Left ventricle myocardium inferior (tissue), 1 donor: ENCODE data around the gene CDC42BPB. TPM values are rescaled to one million over a fixed set of nuclear protein-coding genes. Genes with fewer than 3 reads are reported as not detected.

Source experiments
- DNase-seq: peaks from one replicate; pipeline ENCODE4 v3.0.0-alpha.2; 2020
- H3K27ac ChIP-seq: fragments of 200-600 bp; replicated peaks from 2 replicates; pipeline ENCODE4 v1.8.0; 2021
- H3K27me3 ChIP-seq: fragments of 200-600 bp; 2 replicates; pipeline ENCODE4 v1.8.0; 2021; ENCODE audit warnings: low read depth
- H3K36me3 ChIP-seq: fragments of 200-600 bp; 2 replicates; pipeline ENCODE4 v1.8.0; 2021
- H3K4me1 ChIP-seq: fragments of 200-600 bp; 2 replicates; pipeline ENCODE4 v1.8.0; 2021
- H3K4me3 ChIP-seq: fragments of 200-600 bp; 2 replicates; pipeline ENCODE4 v1.8.0; 2021; ENCODE audit warnings: mild to moderate bottlenecking, moderate library complexity
- H3K9me3 ChIP-seq: fragments of 200-600 bp; replicated peaks from 2 replicates; pipeline ENCODE4 v1.8.0; 2021
- intact Hi-C: fragments of 100-400 bp; cut with micrococcal nuclease; formaldehyde crosslinking; loops from one replicate; pipeline ENCODE4 v1.11.0; 2022
- long read RNA-seq: library from polyadenylated mRNA; unstranded; transcript quantifications from one replicate; pipeline ENCODE4 v2.0.0, GENCODE V29; 2021
- total RNA-seq: library from RNA; stranded (reverse); fragmentation: NEBNext Ultra II Directional; extraction: Animal tissue kit (Norgen Biotek cat#: 25700); gene quantifications from one replicate; pipeline ENCODE4 v1.2.1, GENCODE V29; 2021
- TF ChIP-seq, protein P1 (sequence below): fragments of 200-600 bp; IDR thresholded peaks from 2 replicates; pipeline ENCODE4 v1.8.0; 2021; ENCODE audit warnings: antibody characterized with exemption, mild to moderate bottlenecking, borderline replicate concordance
- donor health status: DM: no; HTN: yes; CAD: no; lungs with severe emphysema.

CDC42BPB gene, protein sequence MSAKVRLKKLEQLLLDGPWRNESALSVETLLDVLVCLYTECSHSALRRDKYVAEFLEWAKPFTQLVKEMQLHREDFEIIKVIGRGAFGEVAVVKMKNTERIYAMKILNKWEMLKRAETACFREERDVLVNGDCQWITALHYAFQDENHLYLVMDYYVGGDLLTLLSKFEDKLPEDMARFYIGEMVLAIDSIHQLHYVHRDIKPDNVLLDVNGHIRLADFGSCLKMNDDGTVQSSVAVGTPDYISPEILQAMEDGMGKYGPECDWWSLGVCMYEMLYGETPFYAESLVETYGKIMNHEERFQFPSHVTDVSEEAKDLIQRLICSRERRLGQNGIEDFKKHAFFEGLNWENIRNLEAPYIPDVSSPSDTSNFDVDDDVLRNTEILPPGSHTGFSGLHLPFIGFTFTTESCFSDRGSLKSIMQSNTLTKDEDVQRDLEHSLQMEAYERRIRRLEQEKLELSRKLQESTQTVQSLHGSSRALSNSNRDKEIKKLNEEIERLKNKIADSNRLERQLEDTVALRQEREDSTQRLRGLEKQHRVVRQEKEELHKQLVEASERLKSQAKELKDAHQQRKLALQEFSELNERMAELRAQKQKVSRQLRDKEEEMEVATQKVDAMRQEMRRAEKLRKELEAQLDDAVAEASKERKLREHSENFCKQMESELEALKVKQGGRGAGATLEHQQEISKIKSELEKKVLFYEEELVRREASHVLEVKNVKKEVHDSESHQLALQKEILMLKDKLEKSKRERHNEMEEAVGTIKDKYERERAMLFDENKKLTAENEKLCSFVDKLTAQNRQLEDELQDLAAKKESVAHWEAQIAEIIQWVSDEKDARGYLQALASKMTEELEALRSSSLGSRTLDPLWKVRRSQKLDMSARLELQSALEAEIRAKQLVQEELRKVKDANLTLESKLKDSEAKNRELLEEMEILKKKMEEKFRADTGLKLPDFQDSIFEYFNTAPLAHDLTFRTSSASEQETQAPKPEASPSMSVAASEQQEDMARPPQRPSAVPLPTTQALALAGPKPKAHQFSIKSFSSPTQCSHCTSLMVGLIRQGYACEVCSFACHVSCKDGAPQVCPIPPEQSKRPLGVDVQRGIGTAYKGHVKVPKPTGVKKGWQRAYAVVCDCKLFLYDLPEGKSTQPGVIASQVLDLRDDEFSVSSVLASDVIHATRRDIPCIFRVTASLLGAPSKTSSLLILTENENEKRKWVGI (N-terminal part only)
- 67.1 TPM for total RNA-seq
- long read RNA-seq, partial matches to known transcripts: 3 of 6 reads
- long read RNA-seq, other reads (novel, unspliced or antisense): 3 of 6 reads

DNA sequence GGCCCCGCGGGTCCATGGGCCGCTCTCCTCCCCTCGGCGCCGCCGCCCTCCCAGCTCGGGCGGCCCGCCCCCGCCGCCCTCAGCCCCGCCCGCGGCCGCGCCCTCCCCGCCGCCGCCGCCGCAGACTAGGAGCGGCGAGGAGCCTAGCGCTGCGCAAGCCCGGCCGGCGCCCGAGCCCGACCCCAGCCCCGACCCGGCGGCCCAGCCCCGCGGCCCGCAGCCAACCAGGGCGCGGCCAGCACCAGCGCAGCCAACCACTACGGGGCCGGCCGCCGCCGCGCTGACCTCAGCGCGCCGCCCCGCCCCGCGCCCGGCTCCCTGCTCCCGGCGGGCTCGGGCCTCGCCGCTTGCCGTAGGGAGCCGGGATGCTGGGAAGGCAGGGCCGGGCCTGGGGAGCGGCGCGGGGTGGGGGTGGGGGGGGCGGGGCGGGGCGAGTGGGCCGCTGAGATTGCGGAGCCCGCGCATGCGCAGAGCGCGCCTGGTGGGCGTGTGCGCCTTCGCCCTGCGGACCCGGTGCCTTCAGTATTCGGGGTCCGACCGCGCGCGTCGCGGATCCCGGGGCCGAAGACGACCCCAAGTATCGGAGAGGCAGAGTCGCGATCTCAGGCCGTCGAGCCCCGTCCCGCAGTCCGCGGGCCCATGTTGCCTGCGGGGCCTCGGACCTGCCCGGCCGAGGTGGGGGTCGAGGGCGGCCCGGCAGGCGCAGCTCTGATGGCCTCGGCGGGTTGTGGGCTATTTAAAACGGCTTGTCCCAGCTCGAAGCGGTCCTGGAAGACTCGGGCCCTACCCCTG lies at the start of gene CDC42BPB:
Gene CDC42BPB, minus strand, starts transcription at position 178 of the 792 bp plus-strand sequence. CDS start 376 bp downstream, outside the sequence.
- Histone ChIP-seq H3K4me1 (peaks cover 66% of the 10 kb centered on the region), H3K4me3 (peak within 1 kb of the TSS; percentile 100), H3K27me3 (no peaks in the 10 kb centered on the region), H3K27ac (peak within 1 kb of the TSS; percentile 99), H3K9me3 (no peaks in the 10 kb centered on the region), H3K36me3 (no peaks in the 10 kb centered on the region)
- TF ChIP-seq, protein P1, sequence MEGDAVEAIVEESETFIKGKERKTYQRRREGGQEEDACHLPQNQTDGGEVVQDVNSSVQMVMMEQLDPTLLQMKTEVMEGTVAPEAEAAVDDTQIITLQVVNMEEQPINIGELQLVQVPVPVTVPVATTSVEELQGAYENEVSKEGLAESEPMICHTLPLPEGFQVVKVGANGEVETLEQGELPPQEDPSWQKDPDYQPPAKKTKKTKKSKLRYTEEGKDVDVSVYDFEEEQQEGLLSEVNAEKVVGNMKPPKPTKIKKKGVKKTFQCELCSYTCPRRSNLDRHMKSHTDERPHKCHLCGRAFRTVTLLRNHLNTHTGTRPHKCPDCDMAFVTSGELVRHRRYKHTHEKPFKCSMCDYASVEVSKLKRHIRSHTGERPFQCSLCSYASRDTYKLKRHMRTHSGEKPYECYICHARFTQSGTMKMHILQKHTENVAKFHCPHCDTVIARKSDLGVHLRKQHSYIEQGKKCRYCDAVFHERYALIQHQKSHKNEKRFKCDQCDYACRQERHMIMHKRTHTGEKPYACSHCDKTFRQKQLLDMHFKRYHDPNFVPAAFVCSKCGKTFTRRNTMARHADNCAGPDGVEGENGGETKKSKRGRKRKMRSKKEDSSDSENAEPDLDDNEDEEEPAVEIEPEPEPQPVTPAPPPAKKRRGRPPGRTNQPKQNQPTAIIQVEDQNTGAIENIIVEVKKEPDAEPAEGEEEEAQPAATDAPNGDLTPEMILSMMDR: no peak
- peak; percentile 89 for DNase-seq
- intact Hi-C loops: no loop called here

DNA sequence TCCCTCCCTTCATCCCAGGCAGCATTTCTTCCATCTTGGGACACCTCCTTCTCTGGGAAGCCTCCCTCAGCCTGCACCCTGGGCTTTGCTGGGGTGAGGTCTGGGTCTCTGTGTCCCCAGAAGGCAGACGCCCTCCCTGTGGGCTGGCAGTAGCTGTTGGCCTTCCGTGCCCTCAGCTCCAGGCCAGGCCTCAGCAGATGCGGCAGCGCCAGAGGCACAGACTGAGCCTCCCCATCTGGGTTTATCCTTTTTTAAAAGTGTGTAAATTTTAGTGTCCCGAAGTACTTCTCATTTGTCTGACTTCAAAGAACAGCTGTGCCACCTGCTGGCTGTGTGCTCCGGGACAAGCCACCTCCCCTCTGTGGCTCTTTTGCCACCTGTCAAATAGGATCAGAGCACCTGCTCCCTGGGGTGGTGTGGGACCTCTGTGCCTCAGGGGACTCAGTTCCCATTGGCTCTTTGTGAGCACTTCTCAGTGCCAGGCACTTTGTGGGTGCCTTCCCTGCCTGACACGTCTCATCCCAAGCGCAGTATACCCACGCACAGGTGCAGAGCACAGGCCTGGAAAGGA lies 48.3 kb upstream of the CDC42BPB start:
- intact Hi-C loops: loop anchor here (5.0 to 10.0 kb wide), 2 partner anchors 79 to 187 kb away; no protein-coding TSS in a partner anchor
- Histone ChIP-seq H3K27me3 (peaks cover 48% of the 10 kb centered on the region), H3K36me3 (no peaks in the 10 kb centered on the region), H3K27ac (no peak overlapping the region), H3K4me1 (peaks cover 43% of the 10 kb centered on the region), H3K4me3 (no peak overlapping the region), H3K9me3 (no peaks in the 10 kb centered on the region)
- TF ChIP-seq, protein P1: no peak
- DNase-seq: no peak

DNA sequence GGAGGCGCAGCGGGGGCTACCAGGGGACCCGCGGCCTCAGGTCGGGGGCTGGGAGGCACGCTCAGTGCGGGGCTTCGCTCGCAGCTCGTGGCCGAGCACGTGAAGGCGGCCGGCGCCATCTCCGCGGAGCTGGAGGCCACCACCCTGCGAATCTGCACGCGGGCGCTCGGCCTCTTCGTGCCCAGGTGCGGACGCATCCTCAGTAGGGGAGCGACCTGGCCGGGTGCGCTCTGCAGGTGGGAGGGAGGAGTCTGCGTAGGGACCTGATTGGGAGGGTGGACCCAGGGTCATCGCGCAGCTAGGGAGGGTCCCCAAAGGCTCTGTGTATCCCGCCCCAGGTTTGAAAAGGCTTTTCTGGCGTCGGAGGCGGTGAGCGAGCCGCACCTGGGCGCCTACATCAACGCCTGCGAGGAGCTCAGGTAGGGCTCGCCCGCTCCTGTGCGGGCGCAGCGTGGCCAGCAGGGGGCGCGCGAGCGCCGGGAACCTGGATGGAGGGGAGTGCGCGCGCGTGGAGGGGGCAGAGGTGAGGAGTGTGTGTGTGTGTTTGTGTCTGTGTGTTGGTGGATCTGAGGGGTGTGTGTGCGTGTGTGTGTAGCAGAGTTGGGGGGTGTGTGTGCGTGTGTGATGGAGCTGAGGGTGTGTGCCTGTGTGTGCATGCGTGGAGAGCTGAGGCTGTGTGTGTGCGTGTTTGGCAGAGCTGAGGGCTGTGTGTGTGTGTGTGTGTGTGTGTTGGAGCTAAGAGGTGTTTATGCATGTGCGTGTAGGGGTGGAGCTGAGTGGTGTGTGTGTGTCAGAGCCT lies 47.5 kb upstream of the CDC42BPB start:
- intact Hi-C loops: loop anchor here (5.0 to 10.0 kb wide), 2 partner anchors 80 to 187 kb away; no protein-coding TSS in a partner anchor
- DNase-seq: peak; percentile 73
- TF ChIP-seq, protein P1: peak; percentile 94
- peak overlapping the region; percentile 51 for H3K4me3 ChIP-seq
- no peak overlapping the region for H3K27ac ChIP-seq
- H3K36me3 ChIP-seq: no peaks in the 10 kb centered on the region
- H3K4me1 ChIP-seq: peaks cover 35% of the 10 kb centered on the region
- peaks cover 56% of the 10 kb centered on the region for H3K27me3 ChIP-seq
- H3K9me3 ChIP-seq: no peaks in the 10 kb centered on the region

DNA sequence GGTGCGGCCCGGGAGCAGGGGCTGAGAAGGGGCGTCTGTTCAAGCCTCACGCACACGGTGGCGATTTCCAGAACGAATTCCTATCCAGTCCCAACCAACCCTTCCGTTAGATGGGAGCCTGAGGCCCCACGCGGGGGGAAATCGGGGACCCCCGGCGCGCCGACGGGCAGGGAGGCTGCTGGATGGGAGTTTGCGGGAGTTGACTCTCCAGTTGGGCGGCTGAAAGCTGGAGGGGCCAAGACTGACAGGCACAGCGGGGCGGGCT lies 47.0 kb upstream of the CDC42BPB start:
- H3K36me3 ChIP-seq: no peaks in the 10 kb centered on the region
- no peaks in the 10 kb centered on the region for H3K9me3 ChIP-seq
- H3K27ac ChIP-seq: no peak overlapping the region
- H3K4me3 ChIP-seq: peak overlapping the region; percentile 51
- intact Hi-C loops: loop anchor here (10.0 kb wide), 1 partner anchor 80 kb away; no protein-coding TSS in a partner anchor
- TF ChIP-seq, protein P1: no peak
- H3K4me1 ChIP-seq: peaks cover 32% of the 10 kb centered on the region
- no peak for DNase-seq
- peaks cover 62% of the 10 kb centered on the region for H3K27me3 ChIP-seq
